ENCODE measurements around the gene TNRC6B.

TNRC6B gene

GRCh38 chr22:40326905-40327735 lies 149.4 kb downstream of the TNRC6B start:
- no peak for DNase-seq (ENCODE audit: low spot score)

GRCh38 chr22:40328546-40329456 lies 151.1 kb downstream of the TNRC6B start:
- no peak for DNase-seq (ENCODE audit: low spot score)

GRCh38 chr22:40329466-40329865 lies 151.7 kb downstream of the TNRC6B start:
- DNase-seq (ENCODE audit: low spot score), result no peak

GRCh38 chr22:40330086-40330485 lies 152.4 kb downstream of the TNRC6B start:
- DNase-seq (ENCODE audit: low spot score), result no peak

- no peak for DNase-seq (ENCODE audit: low spot score)
These were observed 152.9 kb downstream of the TNRC6B start for GRCh38 chr22:40330615-40331014.

- no peak for DNase-seq (ENCODE audit: low spot score)
These were observed 154.0 kb downstream of the TNRC6B start for GRCh38 chr22:40331706-40332105.

- DNase-seq (ENCODE audit: low spot score), result no peak
These were observed 154.6 kb downstream of the TNRC6B start for GRCh38 chr22:40332319-40332781.

GRCh38 chr22:40334060-40334459 lies 156.3 kb downstream of the TNRC6B start:
- no peak for DNase-seq (ENCODE audit: low spot score)

- DNase-seq (ENCODE audit: low spot score), result no peak
These were observed 157.2 kb downstream of the TNRC6B start for GRCh38 chr22:40334899-40335298.

- DNase-seq (ENCODE audit: low spot score), result no peak
These were observed 157.6 kb downstream of the TNRC6B start for GRCh38 chr22:40335358-40335757.

GRCh38 chr22:40340044-40340443 lies 162.3 kb downstream of the TNRC6B start:
- no peak for DNase-seq (ENCODE audit: low spot score)

GRCh38 chr22:40341604-40342003 lies 163.9 kb downstream of the TNRC6B start:
- DNase-seq (ENCODE audit: low spot score), result no peak

GRCh38 chr22:40342521-40342920 lies 164.8 kb downstream of the TNRC6B start:
- no peak for DNase-seq (ENCODE audit: low spot score)

- no peak for DNase-seq (ENCODE audit: low spot score)
These were observed 167.5 kb downstream of the TNRC6B start for GRCh38 chr22:40345271-40345670.

GRCh38 chr22:40345815-40346184 lies 168.1 kb downstream of the TNRC6B start:
- DNase-seq (ENCODE audit: low spot score), result peak; percentile 40

GRCh38 chr22:40346185-40347118 lies 168.7 kb downstream of the TNRC6B start, which contains the start of gene ADSL:
TSS of gene ADSL (plus strand) at chr22:40346500. CDS start at chr22:40346559, 59 bp downstream.
- peak; percentile 78 for DNase-seq (ENCODE audit: low spot score)

GRCh38 chr22:40347300-40347699 lies 169.6 kb downstream of the TNRC6B start:
- no peak for DNase-seq (ENCODE audit: low spot score)

GRCh38 chr22:40348025-40348658 lies 170.4 kb downstream of the TNRC6B start:
- peak; percentile 69 for DNase-seq (ENCODE audit: low spot score)

- DNase-seq (ENCODE audit: low spot score), result no peak
These were observed 175.0 kb downstream of the TNRC6B start for GRCh38 chr22:40352763-40353162.

GRCh38 chr22:40361100-40361499 lies 183.4 kb downstream of the TNRC6B start:
- DNase-seq (ENCODE audit: low spot score), result no peak

- DNase-seq (ENCODE audit: low spot score), result no peak
These were observed 185.3 kb downstream of the TNRC6B start for GRCh38 chr22:40363059-40363458.

Data from hematopoietic multipotent progenitor cell treated with erythropoietin and hydrocortisone succinate and interleukin-3 and kit ligand, for 15 days (in vitro differentiated cells).